MM.1S (cell line): ENCODE results near the gene ZIC2.

Source experiments
- DNase-seq: peaks from one replicate; pipeline ENCODE4 v3.0.0-alpha.2; 2015
- H2AFZ ChIP-seq: fragments of 300-600 bp; sonication (generic); 2 replicates; pipeline ENCODE4 v1.6.0; 2016; ENCODE audit warnings: antibody characterized with exemption, low read length
- H3F3A ChIP-seq: fragments of 300-600 bp; sonication (generic); 2 replicates; pipeline ENCODE4 v1.6.1; 2016; ENCODE audit warnings: mild to moderate bottlenecking, antibody characterized with exemption, low read length, moderate library complexity, mixed read lengths; ENCODE audit not compliant: insufficient read depth
- H3K27ac ChIP-seq: fragments of 300-600 bp; sonication (generic); 2 replicates; pipeline ENCODE4 v1.5.1; 2016; ENCODE audit warnings: mild to moderate bottlenecking, low read length
- H3K27me3 ChIP-seq: fragments of 300-600 bp; sonication (generic); replicated peaks from 2 replicates; pipeline ENCODE4 v1.6.0; 2016; ENCODE audit warnings: low read length; ENCODE audit not compliant: insufficient read depth
- H3K36me3 ChIP-seq: fragments of 300-600 bp; sonication (generic); replicated peaks from 2 replicates; pipeline ENCODE4 v1.6.1; 2016; ENCODE audit warnings: mild to moderate bottlenecking, low read length, mixed read lengths; ENCODE audit not compliant: insufficient read depth
- H3K4me1 ChIP-seq: fragments of 300-600 bp; sonication (generic); 2 replicates; pipeline ENCODE4 v1.6.1; 2016; ENCODE audit warnings: low read length, mixed read lengths
- H3K4me2 ChIP-seq: fragments of 300-600 bp; sonication (generic); 2 replicates; pipeline ENCODE4 v1.6.0; 2016; ENCODE audit warnings: low read depth, low read length
- H3K4me3 ChIP-seq: fragments of 300-600 bp; sonication (generic); 2 replicates; pipeline ENCODE4 v1.5.1; 2016; ENCODE audit warnings: low read length, mixed read lengths
- H3K79me2 ChIP-seq: fragments of 300-600 bp; sonication (generic); 2 replicates; pipeline ENCODE4 v1.6.1; 2016; ENCODE audit warnings: mixed run types, low read length, mixed read lengths
- H3K9ac ChIP-seq: fragments of 300-600 bp; sonication (generic); 2 replicates; pipeline ENCODE4 v1.6.1; 2016; ENCODE audit warnings: low read length, mixed read lengths
- H3K9me2 ChIP-seq: fragments of 300-600 bp; sonication (generic); replicated peaks from 2 replicates; pipeline ENCODE4 v1.6.1; 2016; ENCODE audit warnings: mild to moderate bottlenecking, low read length, mixed read lengths; ENCODE audit not compliant: insufficient read depth
- H3K9me3 ChIP-seq: fragments of 300-600 bp; sonication (generic); replicated peaks from 2 replicates; pipeline ENCODE4 v1.6.1; 2016; ENCODE audit warnings: mild to moderate bottlenecking, low read length, mixed read lengths; ENCODE audit not compliant: insufficient read depth
- H4K20me1 ChIP-seq: fragments of 300-600 bp; sonication (generic); 2 replicates; pipeline ENCODE4 v1.6.1; 2016; ENCODE audit warnings: mild to moderate bottlenecking, low read length, moderate library complexity, mixed read lengths; ENCODE audit not compliant: insufficient read depth
- EZH2 ChIP-seq: fragments of 300-600 bp; sonication (generic); optimal IDR thresholded peaks from 2 replicates; pipeline ENCODE3; 2017; ENCODE audit warnings: low read depth, mild to moderate bottlenecking, antibody characterized with exemption, low read length, mixed read lengths
- EZH2phosphoT487 ChIP-seq: fragments of 300-600 bp; sonication (generic); IDR thresholded peaks from 2 replicates; pipeline ENCODE4 v1.6.1; 2018; ENCODE audit warnings: antibody characterized with exemption, low read length
- TF ChIP-seq, protein P1 (sequence below): fragments of 300-600 bp; sonication (generic); IDR thresholded peaks from 2 replicates; pipeline ENCODE4 v1.5.1; 2016; ENCODE audit warnings: antibody characterized with exemption, low read length, mixed read lengths

Gene ZIC2

DNA sequence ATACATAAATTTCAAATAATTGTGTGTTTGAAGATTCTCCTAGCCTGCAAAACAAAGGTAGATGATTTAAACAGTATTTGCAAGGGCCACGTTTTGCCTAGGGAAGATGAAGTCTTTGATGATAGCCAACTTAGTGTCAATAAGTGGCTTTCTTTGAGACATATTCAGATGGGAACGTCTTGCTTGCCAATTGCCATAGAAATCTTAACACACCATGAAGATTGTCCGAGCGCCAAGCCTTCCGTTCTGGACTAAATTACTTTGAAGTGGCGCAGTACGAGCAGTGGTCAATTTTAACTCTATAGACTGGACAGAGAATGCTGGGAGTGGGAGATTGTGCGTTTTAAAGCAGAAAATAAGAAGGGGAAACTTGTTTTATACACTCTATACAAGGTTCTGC is 19.9 kb upstream of the ZIC2 start:
- no peaks in the 10 kb centered on the region for H4K20me1 ChIP-seq
- H3K27me3 ChIP-seq = peaks cover 9% of the 10 kb centered on the region; the same call in 1 of the 2 replicates
- H3K4me2 ChIP-seq = no peak overlapping the region
- no peak overlapping the region for H3K4me3 ChIP-seq
- no peaks in the 10 kb centered on the region for H3K9me3 ChIP-seq
- H3F3A ChIP-seq = no peaks in the 10 kb centered on the region
- no peaks in the 10 kb centered on the region for H3K9me2 ChIP-seq
- no peaks in the 10 kb centered on the region for H3K4me1 ChIP-seq
- TF ChIP-seq EZH2 = no peak
- TF ChIP-seq, protein P1, sequence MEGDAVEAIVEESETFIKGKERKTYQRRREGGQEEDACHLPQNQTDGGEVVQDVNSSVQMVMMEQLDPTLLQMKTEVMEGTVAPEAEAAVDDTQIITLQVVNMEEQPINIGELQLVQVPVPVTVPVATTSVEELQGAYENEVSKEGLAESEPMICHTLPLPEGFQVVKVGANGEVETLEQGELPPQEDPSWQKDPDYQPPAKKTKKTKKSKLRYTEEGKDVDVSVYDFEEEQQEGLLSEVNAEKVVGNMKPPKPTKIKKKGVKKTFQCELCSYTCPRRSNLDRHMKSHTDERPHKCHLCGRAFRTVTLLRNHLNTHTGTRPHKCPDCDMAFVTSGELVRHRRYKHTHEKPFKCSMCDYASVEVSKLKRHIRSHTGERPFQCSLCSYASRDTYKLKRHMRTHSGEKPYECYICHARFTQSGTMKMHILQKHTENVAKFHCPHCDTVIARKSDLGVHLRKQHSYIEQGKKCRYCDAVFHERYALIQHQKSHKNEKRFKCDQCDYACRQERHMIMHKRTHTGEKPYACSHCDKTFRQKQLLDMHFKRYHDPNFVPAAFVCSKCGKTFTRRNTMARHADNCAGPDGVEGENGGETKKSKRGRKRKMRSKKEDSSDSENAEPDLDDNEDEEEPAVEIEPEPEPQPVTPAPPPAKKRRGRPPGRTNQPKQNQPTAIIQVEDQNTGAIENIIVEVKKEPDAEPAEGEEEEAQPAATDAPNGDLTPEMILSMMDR = no peak
- no peak for TF ChIP-seq EZH2phosphoT487
- no peak overlapping the region for H2AFZ ChIP-seq
- H3K27ac ChIP-seq = no peak overlapping the region
- no peaks in the 10 kb centered on the region for H3K36me3 ChIP-seq
- DNase-seq = no peak
- no peak overlapping the region for H3K9ac ChIP-seq
- no peaks in the 10 kb centered on the region for H3K79me2 ChIP-seq

DNA sequence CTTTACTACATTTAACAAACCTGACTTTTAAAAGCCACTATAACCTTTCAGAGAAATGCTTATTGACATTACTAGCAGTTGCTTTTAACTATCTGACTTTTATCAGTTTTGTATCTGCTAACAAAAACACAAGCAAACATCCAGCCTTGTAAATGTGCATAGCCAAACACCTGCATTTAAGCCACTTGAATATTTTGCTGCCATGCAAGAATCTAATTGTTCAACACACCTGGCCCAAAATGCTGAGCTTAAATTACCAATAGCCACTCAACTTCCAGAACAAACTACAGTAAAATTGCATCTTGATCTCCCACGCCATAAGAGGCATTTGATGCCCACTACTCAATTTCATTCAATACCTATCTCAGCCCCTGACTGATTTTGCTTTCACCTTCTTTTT is 19.3 kb upstream of the ZIC2 start:
- H3K4me3 ChIP-seq = no peak overlapping the region
- H3F3A ChIP-seq = no peaks in the 10 kb centered on the region
- no peak for DNase-seq
- H3K4me2 ChIP-seq = no peak overlapping the region
- no peaks in the 10 kb centered on the region for H3K79me2 ChIP-seq
- H3K27me3 ChIP-seq = peaks cover 9% of the 10 kb centered on the region; the same call in 1 of the 2 replicates
- H3K9me3 ChIP-seq = no peaks in the 10 kb centered on the region
- H3K27ac ChIP-seq = no peak overlapping the region
- no peaks in the 10 kb centered on the region for H4K20me1 ChIP-seq
- H3K9me2 ChIP-seq = no peaks in the 10 kb centered on the region
- H3K9ac ChIP-seq = no peak overlapping the region
- H3K4me1 ChIP-seq = no peaks in the 10 kb centered on the region
- no peaks in the 10 kb centered on the region for H3K36me3 ChIP-seq
- H2AFZ ChIP-seq = no peak overlapping the region
- TF ChIP-seq, protein P1 = no peak
- TF ChIP-seq EZH2phosphoT487 = no peak
- TF ChIP-seq EZH2 = no peak

DNA sequence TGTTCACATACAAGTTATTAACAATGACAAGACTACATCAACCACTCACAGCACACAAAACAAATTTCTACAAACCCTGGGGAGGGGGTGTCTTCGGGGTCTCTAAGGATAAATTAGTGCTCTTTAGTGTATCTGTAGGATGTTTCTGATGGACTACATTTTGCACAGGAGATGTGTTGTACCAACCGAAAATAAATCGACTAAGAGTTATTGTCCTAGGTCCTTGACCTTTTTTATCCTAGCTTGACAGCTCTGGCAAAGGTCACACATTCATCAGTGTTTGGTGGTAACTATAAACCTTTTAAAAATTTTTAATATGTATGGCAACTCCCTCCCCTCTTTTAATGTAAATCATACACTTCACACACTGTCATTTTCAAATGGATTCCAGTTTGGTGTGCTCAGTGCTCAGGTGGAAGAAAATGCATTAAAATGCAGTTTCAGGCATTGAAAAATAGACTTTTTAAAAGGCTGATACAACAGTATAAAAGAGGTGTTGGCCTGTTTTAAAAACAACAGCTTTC is 17.7 kb upstream of the ZIC2 start:
- no peaks in the 10 kb centered on the region for H3K27me3 ChIP-seq

More for the DNA sequence above, 17.7 kb upstream of the ZIC2 start:
- no peaks in the 10 kb centered on the region for H3K36me3 ChIP-seq
- no peaks in the 10 kb centered on the region for H3K9me2 ChIP-seq
- DNase-seq = no peak
- no peaks in the 10 kb centered on the region for H3K79me2 ChIP-seq
- H3K9ac ChIP-seq = no peak overlapping the region
- H3K4me2 ChIP-seq = no peak overlapping the region
- H3K4me1 ChIP-seq = no peaks in the 10 kb centered on the region
- H4K20me1 ChIP-seq = no peaks in the 10 kb centered on the region
- H3K27ac ChIP-seq = no peak overlapping the region
- H2AFZ ChIP-seq = no peak overlapping the region
- H3K9me3 ChIP-seq = no peaks in the 10 kb centered on the region
- no peak for TF ChIP-seq EZH2phosphoT487
- TF ChIP-seq, protein P1 = no peak
- no peak for TF ChIP-seq EZH2
- no peak overlapping the region for H3K4me3 ChIP-seq
- H3F3A ChIP-seq = no peaks in the 10 kb centered on the region
